ENCODE results near the gene CLMP.

The CLMP gene

GRCh38 chr11:123195188-123196059 is at the start of gene CLMP:
TSS of gene CLMP (minus strand) at chr11:123195248. CDS start at chr11:123194940, 308 bp downstream.
- no peak for DNase-seq

- no peak for DNase-seq
Measured at GRCh38 chr11:123241874-123242543, 47.0 kb upstream of the CLMP start.

DNA sequence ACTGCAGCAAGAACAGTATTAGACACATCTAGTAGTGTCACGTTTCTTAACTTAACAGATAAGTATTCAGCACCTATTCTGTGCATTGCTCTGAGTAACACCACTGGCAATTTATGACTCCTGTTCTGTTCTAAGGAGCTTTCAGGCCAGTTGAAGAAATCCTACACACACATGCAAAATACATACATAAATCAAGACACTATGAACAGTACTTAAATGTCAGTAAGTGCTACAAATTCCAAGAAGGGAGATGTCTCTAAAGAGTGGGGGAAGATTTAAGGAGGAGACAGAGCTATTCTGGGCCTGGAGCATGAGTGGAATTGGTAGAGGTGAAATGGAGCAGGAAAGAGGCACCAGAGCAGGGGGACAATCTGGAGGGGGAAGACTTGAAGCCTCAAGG is 46.2 kb upstream of the CLMP start:
- DNase-seq = no peak

DNA sequence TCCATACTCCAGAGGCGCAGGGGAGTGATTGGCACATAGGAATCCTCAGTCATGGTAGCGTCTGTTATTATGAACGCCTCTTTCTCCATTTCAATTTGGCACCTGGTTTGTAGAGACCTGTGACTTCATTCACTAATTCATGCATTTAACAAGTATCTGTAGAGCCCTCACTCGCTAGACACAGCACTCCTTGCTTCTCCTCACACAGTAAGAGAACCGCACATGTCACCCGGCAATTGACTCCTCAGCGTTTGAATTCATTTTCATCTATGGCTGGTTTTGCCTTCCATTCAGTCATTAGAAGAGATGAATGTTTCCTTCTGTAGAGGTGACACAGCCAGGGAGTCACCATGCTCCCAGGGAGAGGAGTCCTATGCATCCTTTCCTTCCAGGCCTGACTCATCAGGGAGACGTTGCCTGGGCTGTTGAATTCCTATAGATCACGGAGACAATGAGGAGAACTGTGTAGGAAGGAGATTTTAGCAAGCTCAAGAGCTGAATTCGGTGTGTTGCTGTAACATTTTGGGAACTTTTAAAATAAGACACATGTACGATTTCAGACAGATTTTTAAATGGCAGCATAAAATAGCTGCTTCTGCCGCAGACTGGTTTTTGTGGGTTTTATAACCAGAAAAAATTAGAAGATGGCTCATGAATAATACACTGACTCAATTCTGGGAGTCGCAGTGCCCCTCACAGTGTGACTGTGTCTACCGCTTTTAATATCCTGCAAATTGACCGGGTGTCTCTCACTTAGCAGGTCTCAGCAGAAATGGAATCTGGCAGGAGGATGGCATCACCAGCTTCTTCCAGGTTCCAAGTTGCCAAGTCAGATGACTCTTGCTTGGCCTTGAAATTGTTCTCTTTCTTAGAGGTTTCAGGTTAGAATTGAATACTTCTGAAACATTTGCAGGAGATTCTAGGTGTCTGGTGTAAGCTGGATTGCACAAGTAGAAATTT is 44.4 kb upstream of the CLMP start:
- no peak for DNase-seq

GRCh38 chr11:123238297-123238696 is 43.2 kb upstream of the CLMP start:
- no peak for DNase-seq

DNA sequence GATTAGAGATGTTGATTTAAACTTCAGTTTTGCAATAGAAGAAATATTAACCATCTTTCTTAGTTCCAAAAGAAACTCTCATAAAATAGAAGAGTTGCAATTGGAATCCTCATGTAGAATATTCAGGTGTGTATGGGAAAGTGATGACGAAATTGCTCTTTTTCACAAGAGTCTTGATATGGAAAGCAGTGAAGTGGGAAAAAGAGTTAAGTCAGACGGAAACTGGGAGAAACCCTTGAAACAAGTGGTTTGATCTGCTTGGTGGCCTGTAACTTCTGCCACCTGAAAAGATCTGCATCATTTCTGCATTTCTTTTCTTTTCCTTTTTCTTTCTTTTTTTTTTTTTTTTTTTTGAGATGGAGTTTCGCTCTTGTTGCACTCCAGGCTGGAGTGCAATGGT is 41.8 kb upstream of the CLMP start:
- no peak for DNase-seq

GRCh38 chr11:123235656-123236261 is 40.7 kb upstream of the CLMP start:
- DNase-seq = no peak

DNA sequence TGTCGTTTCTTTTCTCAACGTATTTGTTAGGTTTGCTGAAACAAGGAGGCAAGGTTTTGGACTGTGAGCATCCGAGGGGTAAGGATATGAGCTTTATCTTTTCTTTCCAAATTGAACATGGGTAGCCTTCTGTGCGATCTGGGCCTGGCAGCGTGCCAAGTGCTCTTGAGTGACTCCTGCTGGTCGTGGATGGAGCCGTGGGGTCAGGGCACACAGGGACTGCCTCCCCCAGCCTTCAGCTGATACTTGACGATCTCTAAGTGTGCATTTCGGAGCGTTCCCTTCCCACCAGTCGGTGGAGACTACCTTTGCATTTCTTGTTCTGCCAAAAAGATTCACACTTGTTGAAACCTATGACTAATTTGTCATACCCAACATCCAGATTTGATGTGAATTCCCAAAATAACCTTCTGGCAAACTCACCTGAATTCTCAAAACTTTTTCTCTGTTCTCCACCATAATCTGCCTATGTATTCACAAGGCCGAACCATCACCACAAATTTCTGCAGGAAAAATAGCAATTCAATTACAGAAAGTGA is 40.1 kb upstream of the CLMP start:
- peak; percentile 2 for DNase-seq

DNA sequence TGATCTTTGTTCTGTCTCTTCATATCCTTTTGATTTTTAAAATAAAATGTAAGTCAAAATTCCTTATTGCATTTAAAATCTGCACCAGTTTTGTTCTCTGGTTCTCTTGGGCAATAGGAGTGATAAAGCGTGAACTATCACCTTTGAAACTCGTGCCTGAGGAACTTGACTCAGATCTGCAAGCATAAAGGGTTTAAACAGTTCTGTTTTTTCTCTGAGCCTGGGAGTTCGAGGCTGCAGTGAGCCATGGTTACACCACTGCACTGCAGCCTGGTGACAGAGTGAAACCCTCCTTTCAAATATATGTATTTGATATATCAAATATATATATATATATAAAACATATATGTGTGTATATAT is 38.9 kb upstream of the CLMP start:
- DNase-seq = no peak

- DNase-seq = no peak
Measured at GRCh38 chr11:123233280-123233974, 38.4 kb upstream of the CLMP start.

GRCh38 chr11:123231777-123232176 is 36.7 kb upstream of the CLMP start:
- no peak for DNase-seq

DNA sequence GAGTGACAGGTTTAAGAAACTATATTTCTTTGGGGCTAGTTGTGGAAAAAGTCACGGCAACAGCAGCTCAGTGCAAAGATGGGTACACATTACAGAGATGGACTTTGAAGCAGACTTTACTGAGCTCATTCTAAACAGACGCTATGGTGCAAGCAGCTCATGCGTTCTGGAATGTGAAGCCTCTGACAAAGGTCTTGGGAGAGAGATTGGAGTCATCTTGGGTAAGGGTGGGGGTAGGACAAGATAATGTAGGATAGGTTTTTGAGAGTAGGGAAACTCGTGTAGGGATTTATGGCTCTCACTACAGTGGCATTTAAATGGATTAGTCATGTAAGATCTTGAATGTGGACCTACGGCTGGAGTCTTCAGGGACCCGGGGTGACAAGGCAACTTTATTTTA is 36.2 kb upstream of the CLMP start:
- DNase-seq = no peak

- DNase-seq = no peak
Measured at GRCh38 chr11:123230346-123230745, 35.3 kb upstream of the CLMP start.

DNA sequence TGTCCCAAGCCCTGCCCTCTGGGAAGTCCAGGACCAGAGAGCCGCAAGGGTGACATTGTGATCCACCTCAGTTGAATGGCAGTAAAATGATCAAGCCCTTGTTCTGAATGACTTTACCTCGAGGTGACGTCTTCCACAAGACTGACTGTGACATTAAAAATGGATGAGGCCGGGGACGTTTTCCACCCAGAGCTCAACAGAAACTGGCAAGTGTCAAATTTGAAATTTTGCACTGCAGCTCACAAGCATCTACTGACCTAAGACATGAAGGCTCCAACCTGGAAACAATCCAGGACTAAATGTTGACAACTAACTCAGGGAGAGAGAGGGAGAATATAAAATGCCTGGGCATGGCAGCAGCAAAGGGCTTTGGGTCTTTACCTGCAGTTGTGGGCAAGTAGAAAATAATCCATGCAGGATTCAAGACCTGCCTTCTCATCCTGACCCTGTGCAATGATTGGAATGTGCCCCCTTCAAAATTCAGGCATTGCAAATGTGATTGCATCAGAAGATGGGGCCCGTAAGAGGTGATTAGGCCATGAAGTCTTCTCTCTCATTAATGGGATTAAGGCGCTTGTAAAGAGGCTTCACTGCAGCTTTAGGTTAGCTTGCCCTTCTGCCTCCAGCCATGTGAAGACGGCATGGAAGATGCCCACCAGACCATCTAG is 33.6 kb upstream of the CLMP start:
- DNase-seq = no peak

DNA sequence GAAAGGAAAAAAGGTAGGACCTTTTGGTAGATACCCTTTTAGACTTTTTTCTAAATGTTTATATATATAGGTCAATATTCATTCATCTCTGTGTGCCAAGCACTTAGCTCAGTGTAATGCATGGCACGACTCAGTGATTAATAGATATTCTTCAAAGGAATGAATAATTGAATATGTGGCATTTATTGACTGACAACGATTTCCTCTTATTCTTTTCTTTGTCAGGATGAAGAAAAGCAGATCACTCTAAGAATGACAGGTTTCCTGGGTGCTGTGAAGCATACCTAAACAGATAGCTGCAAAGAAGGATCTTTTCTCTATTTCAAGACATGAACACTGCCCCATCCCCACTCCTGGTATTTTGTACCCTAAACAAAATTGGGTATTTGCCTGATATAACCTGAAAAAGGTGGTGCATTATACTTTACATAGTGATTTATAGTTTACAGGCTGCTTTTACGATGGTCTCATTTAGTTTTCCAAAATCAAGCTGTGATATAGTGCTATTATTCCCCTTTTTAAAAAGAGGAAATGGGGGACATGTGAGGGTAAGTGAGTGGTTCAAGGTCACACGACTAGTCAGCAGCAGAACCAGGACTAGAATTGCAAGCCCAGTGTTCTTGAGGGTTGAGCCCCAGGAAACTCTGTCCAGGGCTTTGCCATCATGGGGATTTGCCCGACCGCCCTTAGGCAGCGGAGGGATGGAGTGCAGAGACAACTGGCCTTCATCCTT is 32.9 kb upstream of the CLMP start:
- no peak for DNase-seq

DNA sequence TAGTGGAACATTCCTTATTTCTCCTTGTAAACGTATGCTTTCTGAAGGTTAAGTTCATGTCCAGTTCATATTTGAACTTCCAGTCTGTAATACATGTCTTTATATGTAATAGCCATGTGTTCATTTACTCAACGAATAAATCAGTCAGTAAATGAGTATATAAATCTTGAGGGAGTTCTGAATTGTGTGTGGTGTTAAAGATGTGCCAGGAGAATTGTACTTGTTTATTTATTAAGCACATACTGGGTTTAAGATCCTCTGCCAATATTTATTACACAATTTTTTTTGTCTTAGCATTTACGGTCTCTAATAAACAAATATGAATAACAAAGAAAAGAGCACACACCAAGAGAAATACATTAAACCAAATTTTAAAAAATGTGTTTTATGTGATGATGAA is 26.5 kb upstream of the CLMP start:
- no peak for DNase-seq

DNA sequence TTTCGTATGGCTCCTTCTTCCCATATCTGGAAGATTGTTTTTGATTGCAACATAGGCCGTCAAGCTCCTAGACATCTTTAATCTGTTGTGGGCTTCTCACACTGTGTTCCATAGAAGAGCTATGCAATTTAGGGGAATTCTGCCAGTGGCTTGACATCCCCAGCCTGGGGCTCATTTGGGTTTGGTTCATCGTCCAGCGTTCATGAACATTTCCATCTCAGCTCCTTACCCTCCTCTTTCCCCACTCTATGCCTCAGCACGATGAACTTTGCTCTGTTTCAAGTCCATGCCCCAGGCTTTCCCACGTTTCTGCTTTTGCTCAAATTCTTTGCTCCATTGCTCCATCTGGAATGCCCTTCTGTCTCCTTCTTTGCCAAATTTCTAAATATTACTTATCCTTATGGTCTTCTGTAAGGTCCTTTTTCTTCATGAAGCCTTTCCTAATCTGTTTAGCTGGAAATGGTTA is 26.1 kb upstream of the CLMP start:
- DNase-seq = no peak

- no peak for DNase-seq
Measured at GRCh38 chr11:123219066-123219690, 24.1 kb upstream of the CLMP start.

DNA sequence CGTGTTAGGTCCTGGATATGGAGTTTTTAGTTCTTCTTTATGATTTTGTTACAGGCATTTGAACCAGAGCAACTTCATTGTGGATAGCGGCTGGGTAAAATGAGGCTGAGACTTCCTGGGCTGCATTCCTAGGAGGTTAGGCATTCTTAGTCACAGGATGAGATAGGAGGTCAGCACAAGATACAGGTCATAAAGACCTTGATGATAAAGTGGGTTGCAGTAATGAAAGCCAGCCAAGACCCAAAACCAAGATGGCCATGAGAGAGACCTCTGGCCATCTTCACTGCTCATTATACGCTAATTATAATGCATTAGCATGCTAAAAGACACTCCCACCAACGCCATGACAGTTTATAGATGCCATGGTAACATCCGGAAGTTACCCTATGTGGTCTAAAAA is 23.4 kb upstream of the CLMP start:
- DNase-seq = no peak

- DNase-seq = no peak
Measured at GRCh38 chr11:123217897-123218296, 22.8 kb upstream of the CLMP start.

Data from stimulated activated naive CD4-positive, alpha-beta T cell treated with Interleukin-2 at 50 U/mL for 16 hours (primary cell).